T-helper 1 cell (primary cell): ENCODE data around the gene AIM2.
"Not testable (repeated sequence)": the region's sequence is repeated elsewhere in the genome, so short reads cannot be mapped to it uniquely, and the experiment has no call there.

Experiments used
- DNase-seq, 5 donors: peaks; one replicate each; pipeline ENCODE4 v3.0.0-alpha.2; 2012 to 2020

Gene AIM2

GRCh38 chr1:159079525-159079924 is 3.0 kb upstream of the AIM2 start:
- DNase-seq, result no peak

GRCh38 chr1:159077120-159077961 is 775 bp upstream of the AIM2 start:
- DNase-seq, result peak; percentile 75 to 97 (median 84)

GRCh38 chr1:159071970-159072582 is 4.5 kb downstream of the AIM2 start:
- DNase-seq, result peak in 1 of 5 donors; percentile 57

DNA sequence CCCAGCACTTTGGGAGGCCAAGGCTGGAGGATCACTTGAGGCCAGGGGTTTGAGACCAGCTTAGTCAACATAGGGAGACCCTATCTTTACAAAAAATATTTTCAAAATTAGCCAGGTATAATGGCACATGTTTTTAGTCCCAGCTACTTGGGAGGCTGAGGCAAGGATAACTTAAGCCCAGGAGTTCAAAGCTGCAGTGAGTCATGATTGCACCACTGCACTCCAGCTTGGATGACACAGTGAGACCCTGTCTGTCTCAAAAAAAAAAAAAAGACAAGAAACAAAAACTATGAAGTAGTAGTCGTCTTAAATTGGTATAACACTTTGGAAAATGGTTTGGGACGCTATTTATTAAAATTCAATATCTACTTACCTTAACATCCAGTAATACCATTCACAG is 7.7 kb downstream of the AIM2 start:
- DNase-seq, result no peak

DNA sequence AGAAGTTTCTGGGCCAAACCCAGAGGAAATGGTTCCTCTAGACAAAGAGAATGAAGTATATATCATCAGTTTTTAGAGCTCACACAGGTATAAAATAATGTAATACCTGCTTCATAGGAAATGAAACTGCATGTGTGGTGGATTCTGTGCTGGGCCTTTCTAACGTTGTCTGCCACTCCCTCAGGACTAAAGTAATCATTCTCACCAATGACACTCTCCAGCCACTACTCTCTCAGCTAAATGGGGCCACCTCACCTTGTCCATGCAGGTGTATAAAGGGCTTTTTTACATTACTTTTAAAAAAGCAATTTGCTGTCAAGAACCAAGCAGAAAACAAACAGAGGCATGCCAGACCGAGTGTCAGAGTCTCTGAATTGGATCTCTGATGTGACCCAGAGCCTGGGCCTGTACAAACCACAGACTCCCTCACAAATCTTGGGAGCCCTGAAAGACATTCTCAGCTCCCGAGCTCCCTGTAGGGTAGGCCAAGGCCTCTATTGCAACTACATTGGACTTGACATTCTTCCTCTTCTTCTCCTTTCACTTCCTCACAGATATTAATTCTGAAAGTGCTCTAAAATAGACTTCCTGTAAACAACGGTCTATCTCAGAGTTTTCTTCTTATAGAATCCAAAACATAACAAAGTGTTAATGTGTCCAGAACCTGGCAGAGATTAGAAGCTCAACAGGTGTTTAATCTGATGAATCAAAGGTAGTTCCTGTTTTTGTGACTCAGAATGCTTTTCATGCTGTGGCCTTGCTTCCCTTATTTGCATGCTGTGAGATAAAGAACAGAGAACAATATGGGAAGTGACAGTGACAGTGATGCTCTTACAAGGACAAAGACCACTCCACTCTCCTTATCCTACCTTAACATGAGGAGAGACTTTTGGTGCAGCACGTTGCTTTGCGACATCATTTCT is 8.6 kb downstream of the AIM2 start:
- DNase-seq, result peak in 1 of 5 donors; percentile 52

DNA sequence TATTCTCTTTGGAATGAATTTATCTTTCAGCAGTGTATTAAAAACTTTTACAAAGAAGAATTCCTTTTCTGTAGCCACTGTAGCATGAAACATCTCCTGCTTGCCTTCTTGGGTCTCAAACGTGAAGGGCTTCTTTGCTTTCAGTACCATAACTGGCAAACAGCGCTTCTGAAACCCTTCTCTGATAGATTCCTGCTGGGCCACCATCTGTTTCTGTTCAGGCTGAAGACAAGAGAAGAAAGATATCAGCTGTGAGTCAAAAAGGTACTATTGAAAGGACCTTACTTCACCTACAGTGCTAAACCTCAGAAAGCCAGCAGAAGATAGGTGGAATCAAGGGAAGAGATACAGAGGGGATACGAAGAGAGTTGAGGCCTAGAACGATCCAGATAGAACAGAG is 10.5 kb downstream of the AIM2 start:
- DNase-seq, result no peak

GRCh38 chr1:159065106-159065505 is 11.5 kb downstream of the AIM2 start:
- DNase-seq, result no peak

DNA sequence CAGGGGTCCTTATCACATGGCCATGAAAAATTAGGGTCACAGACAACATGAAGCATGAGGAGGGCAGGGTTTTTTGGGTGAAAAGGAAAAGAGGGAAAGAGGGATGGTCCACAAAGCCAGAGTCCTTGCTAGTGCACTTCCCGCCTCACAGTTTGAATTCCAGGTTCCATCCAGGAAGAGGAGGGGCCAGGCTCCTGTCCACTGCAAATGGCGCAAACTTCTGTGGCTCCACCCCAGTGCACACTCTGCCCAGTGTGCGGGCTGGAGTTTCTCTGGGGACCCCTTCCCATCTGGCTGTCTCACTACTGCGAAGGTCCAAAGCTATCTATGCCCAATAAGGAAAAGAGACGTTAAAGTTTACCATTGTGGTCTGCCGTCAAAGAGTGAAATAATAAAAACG is 17.8 kb downstream of the AIM2 start:
- no peak for DNase-seq

- no peak for DNase-seq
Observed at GRCh38 chr1:159056069-159056698, 20.4 kb downstream of the AIM2 start.

- DNase-seq, result no peak
Observed at GRCh38 chr1:159055181-159055641, 21.4 kb downstream of the AIM2 start.

DNA sequence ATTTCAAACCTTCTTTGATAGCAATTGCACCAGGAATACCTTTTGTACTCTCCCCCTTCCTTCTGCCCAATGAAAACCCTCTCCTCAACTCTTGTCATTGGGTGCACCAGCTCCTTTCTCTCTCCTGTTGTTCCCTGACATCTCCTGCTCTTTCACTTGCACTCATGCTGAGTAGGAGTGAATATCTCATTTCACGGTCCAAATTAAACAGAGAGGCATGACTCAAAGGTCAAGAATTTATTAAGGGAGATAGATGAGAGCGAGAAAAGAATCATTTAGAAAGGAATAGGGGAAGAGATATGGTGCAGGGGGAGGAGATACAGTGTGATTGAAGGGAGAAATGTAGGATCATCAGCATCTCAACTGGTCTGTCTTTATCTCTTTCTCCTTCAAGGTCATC is 22.1 kb downstream of the AIM2 start:
- DNase-seq, result no peak

DNA sequence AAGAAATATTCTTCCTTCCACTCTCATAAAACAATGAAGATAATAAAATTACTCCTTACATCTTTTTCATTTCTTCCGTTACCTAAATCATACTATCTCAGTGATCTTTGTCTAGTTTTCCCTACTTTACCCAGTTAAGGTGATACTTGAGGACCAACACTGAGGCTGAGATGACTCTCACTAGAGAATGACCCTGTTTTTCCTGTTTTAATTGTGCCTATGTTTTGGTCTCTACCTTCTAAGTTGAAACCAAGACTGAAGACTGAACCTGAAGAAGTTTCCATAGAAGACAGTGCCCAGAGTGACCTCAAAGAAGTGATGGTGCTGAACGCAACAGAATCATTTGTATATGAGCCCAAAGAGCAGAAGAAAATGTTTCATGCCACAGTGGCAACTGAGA is 25.1 kb downstream of the AIM2 start:
- no peak for DNase-seq

GRCh38 chr1:159046486-159046885 is 30.1 kb downstream of the AIM2 start:
- DNase-seq, result not testable (repeated sequence)

DNA sequence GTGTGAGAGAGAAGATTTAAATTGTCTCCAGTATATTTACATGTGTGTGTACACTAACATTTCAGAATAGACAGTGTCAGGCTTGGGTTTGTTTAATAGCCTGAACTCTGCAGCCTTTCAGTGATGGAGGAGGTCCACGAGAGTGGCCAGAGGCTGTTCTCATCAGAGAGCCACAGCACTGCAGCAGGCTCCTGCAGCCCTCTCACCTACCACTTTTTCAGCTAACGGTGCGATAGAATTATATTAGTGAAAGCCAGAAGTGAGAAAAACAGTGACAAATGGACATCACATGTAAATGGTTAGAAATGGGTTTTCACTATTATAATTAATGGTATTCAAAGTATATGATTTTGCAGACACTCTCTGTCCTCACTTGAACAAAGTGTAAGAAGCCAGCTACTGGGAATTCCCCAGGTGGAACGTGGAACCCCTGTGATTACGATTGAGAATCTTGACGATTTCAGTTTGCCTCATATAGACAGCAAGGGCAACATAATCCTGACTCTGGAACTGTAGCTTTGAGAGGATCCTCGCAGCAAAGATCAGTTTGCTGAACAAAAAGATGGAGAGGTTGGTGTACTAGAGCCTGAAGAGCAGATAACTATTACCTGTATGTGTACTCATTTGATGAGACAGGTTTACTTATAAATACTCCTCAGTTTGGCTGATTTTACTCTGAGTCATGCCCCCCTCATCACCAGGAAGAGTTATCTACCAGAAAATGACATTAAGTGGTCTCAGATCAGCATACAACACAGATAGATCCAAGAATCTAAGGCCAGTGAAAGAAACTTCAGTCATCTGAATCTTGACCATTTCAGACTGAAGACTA is 35.5 kb downstream of the AIM2 start:
- no peak for DNase-seq

DNA sequence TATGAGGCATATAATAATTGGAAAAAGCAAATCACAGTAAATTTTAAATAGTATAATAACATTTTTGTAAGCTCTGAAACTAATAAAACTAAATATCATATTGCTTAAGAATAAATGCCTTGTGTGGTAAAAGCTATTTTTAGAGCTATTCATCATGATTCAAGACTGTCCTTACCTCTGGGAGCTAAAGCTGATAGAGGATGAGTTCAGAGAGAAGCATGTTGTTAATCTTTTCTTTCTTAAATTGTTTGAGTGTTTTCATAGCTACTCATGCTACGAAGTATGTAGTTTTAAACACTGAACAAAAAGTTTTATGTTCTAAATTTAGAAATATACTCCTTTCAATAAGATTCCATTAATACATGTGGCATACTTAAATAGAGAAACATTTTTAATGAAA is 36.4 kb downstream of the AIM2 start:
- DNase-seq, result no peak

DNA sequence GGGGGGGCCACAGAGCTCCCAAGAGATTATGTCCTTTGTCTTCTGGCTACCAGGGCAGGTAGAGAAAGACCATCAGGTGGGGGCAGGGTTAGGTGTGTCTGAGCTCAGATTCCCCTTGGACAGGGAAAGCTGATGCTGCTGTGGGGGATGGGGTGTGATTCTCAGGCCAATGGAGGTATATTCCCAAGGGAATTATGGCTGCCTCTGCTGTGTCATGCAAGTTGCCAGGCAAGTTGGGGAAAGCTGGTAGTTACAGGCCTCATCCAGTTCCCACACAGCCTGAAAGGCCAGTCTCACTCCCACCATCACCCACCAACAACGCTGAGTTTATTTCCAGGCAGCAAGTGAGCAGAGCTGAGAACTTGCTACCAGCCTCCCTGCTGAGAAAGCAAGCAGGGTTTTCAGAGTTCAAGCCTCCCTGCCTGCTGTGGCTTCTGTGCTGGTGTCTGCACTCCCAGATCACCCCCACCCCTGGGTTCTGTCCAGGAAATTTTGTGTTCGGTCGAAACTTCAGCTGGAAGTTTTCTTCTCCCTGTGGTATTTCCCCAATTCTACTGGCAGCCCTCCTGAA is 45.6 kb downstream of the AIM2 start:
- DNase-seq, result no peak

DNA sequence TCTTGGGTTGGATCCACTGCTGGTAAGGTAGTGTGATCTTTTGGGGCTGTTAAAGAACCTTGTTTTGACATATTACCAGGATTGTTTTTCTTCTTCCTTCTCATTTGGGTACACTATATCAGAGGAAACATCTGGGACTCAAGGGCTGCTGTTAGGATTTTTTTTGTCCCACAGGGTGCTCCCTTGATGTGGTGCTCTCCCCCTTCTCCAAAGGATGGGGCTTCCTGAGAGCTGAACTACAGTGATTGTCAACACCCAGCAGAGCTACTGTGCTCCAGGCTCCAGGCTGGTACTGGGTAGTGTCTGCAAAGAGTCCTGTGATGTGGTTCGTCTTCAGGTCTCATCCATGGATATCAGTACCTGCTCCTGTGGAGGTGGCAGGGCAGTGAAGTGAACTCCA is 46.3 kb downstream of the AIM2 start:
- no peak for DNase-seq

GRCh38 chr1:159026841-159027240 is 49.7 kb downstream of the AIM2 start:
- DNase-seq, result not testable (repeated sequence)

DNA sequence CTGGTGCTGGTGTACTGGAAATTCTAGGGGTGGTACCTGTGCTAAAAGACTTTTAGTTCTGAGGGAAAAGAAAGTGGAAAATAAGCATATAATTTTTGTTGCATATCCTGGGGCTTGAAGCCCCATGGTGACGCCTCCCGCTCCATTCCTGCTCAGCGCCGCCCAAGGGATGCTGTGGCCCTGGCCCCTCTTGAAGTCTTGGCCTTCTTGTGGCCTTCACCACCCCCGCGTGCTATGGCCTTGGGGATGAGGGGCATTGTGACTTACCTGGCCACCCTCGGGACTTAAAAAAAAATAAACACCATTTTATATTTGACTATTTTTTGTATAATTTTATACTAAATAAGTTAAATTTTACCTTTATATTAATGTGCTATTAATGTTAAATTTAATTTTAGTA is 51.5 kb downstream of the AIM2 start:
- DNase-seq, result no peak

DNA sequence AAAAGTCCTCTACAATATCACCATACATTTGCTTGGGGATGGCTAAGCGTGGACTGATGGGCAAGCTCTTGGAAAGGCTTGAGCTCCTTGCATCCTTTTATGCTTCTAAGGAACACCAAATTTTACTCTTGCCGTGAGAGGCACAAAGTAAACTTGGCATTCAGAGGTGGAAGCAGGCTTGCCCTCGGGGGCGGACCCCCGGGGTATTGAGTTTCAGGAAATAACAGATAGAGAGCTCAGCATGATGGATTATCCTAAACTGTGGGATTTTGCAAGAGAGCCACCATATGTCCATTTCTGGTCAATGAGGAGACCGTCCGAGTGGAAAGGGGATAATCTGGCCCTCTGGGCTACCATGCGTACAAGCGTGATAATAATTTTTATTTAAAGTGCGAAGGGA is 52.8 kb downstream of the AIM2 start:
- no peak for DNase-seq

DNA sequence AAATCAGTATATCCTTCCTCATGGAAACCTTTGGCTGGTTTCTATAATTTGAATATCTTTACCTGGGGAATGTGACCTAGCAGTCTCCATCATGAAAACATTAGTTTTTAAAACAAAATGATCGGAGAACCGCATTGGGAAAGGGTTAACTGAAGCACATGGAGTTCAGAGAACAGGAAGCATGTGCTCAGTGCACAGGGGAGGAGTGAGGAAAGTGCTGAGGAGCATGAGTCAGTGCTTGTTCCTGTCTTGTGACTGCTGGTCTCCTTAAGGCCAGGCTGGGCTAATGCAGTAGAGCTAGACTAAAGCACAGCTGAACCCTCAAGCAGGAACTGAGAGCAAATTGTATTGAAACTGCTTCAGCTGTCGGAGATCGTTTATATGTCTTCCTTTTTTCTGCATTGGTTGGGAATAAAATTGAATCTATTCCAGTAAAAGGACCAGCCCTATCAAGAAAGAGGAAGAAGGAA is 61.1 kb downstream of the AIM2 start:
- peak; percentile 18 to 88 (median 51) for DNase-seq
